Tibial artery (tissue), 4 donors: Measurements from ENCODE around the gene PLCH2.

ENCODE experiments used
- DNase-seq, 2 donors: peaks; one replicate each; pipeline ENCODE4 v3.0.0-alpha.2; 2019
- H3K27ac ChIP-seq, 2 donors: fragments of 200-600 bp; sonication (generic) in 1 of 2; 1 replicate in 1 of 2; 2 replicates in 1 of 2; pipeline ENCODE4 v1.5.1; 2018 to 2019; ENCODE audit warnings: mild to moderate bottlenecking in 1 of 2
- H3K27me3 ChIP-seq, 2 donors: fragments of 200-600 bp; sonication (generic) in 1 of 2; one replicate each; pipeline versions ENCODE4 v1.5.1 to v1.6.0; 2016 to 2019
- H3K36me3 ChIP-seq, 3 donors: fragments of 200-600 bp; sonication (generic) in 2 of 3; one replicate each; pipeline ENCODE4 v1.5.1; 2016 to 2019; ENCODE audit warnings: mild to moderate bottlenecking in 2 of 3
- H3K4me1 ChIP-seq, 4 donors: fragments of 200-600 bp; sonication (generic) in 2 of 4; 1 replicate in 3 of 4; 2 replicates in 1 of 4; pipeline ENCODE4 v1.5.1; 2016 to 2019
- H3K4me3 ChIP-seq, 2 donors: fragments of 200-600 bp; sonication (generic) in 1 of 2; 1 replicate in 1 of 2; 2 replicates in 1 of 2; pipeline ENCODE4 v1.5.1; 2018 to 2019; ENCODE audit warnings: mild to moderate bottlenecking in 2 of 2
- H3K9me3 ChIP-seq, 3 donors: fragments of 200-600 bp; sonication (generic) in 1 of 3; one replicate each; pipeline ENCODE4 v1.5.1; 2016 to 2019
- intact Hi-C: fragments of 100-400 bp; cut with DNase I; formaldehyde crosslinking; loops from one replicate; pipeline ENCODE4 v1.15.0; 2023; ENCODE audit warnings: low total_unique reads
- TF ChIP-seq, protein P1 (sequence below), 2 experiments: fragments of 200-600 bp in 1 of 2; fragments of 450-650 bp in 1 of 2; IDR thresholded peaks; one replicate each; pipeline ENCODE4 v1.5.1; 2017 to 2019; ENCODE audit warnings: antibody characterized with exemption in 2 of 2, mild to moderate bottlenecking in 1 of 2, moderate library complexity in 1 of 2

Gene PLCH2, protein sequence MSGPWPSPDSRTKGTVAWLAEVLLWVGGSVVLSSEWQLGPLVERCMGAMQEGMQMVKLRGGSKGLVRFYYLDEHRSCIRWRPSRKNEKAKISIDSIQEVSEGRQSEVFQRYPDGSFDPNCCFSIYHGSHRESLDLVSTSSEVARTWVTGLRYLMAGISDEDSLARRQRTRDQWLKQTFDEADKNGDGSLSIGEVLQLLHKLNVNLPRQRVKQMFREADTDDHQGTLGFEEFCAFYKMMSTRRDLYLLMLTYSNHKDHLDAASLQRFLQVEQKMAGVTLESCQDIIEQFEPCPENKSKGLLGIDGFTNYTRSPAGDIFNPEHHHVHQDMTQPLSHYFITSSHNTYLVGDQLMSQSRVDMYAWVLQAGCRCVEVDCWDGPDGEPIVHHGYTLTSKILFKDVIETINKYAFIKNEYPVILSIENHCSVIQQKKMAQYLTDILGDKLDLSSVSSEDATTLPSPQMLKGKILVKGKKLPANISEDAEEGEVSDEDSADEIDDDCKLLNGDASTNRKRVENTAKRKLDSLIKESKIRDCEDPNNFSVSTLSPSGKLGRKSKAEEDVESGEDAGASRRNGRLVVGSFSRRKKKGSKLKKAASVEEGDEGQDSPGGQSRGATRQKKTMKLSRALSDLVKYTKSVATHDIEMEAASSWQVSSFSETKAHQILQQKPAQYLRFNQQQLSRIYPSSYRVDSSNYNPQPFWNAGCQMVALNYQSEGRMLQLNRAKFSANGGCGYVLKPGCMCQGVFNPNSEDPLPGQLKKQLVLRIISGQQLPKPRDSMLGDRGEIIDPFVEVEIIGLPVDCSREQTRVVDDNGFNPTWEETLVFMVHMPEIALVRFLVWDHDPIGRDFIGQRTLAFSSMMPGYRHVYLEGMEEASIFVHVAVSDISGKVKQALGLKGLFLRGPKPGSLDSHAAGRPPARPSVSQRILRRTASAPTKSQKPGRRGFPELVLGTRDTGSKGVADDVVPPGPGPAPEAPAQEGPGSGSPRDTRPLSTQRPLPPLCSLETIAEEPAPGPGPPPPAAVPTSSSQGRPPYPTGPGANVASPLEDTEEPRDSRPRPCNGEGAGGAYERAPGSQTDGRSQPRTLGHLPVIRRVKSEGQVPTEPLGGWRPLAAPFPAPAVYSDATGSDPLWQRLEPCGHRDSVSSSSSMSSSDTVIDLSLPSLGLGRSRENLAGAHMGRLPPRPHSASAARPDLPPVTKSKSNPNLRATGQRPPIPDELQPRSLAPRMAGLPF (N-terminal part only)

DNA sequence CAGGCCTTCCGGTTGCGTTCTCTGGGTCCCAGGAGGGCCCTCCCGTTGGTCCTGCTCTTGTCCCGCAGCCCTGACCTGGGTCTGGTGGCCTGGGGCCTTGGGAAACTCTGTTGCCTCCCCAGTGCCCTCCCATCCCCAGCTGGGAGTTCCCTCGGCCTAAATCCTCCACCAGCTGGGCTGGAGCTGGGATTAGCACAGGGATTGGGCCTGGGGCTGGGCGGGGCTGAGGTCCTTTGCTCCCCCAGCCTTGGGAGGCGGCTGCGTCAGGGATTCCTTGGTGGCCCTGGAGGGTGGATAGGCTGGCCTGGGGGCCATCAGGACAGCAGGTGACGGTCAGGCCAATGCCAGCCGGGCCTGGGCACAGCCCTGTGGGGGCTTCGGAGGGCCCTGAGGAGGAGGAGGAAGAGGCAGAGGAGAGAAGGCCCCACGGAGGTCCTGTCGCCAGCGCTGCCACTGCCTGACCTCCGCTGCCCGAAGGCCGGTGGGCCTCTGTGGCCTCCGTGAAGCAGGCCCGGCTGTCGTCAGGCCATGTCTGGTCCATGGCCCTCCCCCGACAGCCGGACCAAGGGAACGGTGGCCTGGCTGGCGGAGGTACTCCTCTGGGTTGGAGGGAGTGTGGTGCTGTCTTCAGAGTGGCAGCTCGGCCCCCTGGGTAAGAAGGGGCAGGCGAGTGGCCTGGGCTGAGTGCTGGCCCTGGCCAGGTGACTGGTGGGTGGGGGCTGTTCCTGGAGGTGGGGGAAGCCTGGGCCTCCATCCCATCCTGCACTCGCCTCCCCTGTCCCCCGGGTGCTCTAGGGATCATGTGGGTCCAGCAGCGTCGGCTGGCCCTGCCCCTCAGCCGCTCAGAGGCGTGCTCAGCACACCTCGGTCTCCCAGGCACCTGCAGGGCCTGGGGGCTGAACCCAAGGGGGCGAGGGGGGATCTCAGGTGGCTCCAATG, at the start of gene PLCH2:
PLCH2 (plus strand) TSS at position 229 of the 939 bp plus-strand sequence; CDS start at position 529, 300 bp downstream.
- Histone ChIP-seq H3K4me1 (peaks cover 0 to 29% (median 0%) of the 10 kb centered on the region in 4 donors), H3K9me3 (no peaks in the 10 kb centered on the region), H3K27me3 (peaks cover 0 to 76% of the 10 kb centered on the region in 2 donors), H3K27ac (no peak within 1 kb of the TSS), H3K4me3 (no peak within 1 kb of the TSS), H3K36me3 (no peaks in the 10 kb centered on the region)
- intact Hi-C loops, result loop anchor here (10.0 kb wide), 1 partner anchor 768 kb away; no protein-coding TSS in a partner anchor
- TF ChIP-seq, protein P1, sequence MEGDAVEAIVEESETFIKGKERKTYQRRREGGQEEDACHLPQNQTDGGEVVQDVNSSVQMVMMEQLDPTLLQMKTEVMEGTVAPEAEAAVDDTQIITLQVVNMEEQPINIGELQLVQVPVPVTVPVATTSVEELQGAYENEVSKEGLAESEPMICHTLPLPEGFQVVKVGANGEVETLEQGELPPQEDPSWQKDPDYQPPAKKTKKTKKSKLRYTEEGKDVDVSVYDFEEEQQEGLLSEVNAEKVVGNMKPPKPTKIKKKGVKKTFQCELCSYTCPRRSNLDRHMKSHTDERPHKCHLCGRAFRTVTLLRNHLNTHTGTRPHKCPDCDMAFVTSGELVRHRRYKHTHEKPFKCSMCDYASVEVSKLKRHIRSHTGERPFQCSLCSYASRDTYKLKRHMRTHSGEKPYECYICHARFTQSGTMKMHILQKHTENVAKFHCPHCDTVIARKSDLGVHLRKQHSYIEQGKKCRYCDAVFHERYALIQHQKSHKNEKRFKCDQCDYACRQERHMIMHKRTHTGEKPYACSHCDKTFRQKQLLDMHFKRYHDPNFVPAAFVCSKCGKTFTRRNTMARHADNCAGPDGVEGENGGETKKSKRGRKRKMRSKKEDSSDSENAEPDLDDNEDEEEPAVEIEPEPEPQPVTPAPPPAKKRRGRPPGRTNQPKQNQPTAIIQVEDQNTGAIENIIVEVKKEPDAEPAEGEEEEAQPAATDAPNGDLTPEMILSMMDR (IDR thresholded peaks at IDR 0.05), result no peak
- DNase-seq, result no peak

DNA sequence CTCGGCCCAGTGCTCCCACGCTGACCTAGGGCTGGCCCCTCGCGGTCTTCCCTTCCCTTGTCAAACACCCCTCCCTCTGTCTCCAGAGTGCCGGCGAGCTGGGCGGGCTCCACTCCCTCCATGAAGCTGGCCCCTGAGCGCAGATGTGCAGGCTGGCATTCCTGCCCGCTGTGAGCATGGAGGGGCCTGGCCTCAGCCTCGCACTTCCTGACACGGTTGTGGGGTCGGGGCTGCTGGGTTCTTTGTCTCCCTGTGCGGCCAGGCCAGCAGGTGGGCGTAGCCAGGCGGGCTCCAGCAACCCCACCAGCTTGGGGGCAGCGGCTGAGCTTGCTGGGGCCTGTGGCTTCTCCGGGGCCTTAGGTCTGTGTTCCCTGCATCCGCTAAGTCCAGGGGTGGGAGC, 49.5 kb upstream of the PLCH2 start:
- Histone ChIP-seq H3K36me3 (no peaks in the 10 kb centered on the region), H3K4me3 (no peak overlapping the region), H3K4me1 (no peaks in the 10 kb centered on the region), H3K9me3 (peaks cover 0 to 21% (median 15%) of the 10 kb centered on the region in 3 donors), H3K27ac (no peak overlapping the region), H3K27me3 (peaks cover 0 to 65% of the 10 kb centered on the region in 2 donors)
- intact Hi-C loops, result no loop called here
- TF ChIP-seq, protein P1 (IDR thresholded peaks at IDR 0.05), result no peak
- no peak for DNase-seq

DNA sequence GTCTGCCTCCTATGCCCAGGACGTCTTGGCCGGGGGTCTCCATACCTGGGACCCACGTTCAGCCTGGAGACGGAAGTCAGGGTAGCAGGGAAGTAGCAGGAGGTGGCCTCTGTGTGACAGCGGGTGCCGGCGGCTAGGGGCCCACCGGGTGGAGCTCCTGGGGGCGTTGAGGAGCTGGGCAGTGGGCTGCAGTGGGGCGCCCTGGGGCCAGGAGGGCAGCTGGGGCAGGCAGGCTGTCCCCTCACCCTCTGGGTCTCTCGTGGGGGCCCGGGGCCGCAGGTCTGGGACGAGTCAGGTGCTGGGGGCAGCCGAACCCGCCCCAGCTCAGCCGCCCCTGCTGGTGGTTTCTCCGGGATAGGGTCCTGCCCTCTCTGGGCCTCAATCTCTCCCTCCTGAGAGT, 49.0 kb upstream of the PLCH2 start:
- Histone ChIP-seq H3K36me3 (no peaks in the 10 kb centered on the region), H3K27ac (no peak overlapping the region), H3K9me3 (peaks cover 0 to 21% (median 15%) of the 10 kb centered on the region in 3 donors), H3K4me3 (no peak overlapping the region), H3K4me1 (no peaks in the 10 kb centered on the region), H3K27me3 (peaks cover 0 to 70% of the 10 kb centered on the region in 2 donors)
- TF ChIP-seq, protein P1 (IDR thresholded peaks at IDR 0.05), result no peak
- intact Hi-C loops, result no loop called here
- no peak for DNase-seq

DNA sequence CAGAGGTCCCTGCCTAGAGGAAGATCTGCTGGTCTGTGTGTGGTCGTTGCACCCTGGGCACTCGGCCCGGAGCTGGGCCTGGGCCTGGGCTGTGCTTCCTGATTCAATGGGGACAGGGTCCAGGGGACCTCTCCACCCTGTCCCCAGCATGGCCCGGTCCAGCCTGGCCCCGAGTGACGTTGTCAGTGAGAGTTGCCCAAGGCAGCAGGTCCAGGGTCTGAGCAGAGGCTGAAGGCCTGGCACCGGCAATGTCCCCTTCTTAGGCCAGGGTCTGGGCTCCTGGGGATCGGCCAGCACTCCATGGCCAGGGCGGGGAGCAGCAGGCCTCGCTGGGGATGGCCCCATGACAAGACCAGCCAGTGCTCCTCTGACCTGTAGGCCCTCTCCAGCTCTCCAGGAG, 48.1 kb upstream of the PLCH2 start:
- intact Hi-C loops, result no loop called here
- Histone ChIP-seq H3K4me3 (no peak overlapping the region), H3K4me1 (no peaks in the 10 kb centered on the region), H3K27ac (no peak overlapping the region), H3K27me3 (peaks cover 0 to 79% of the 10 kb centered on the region in 2 donors), H3K9me3 (peaks cover 0 to 21% (median 14%) of the 10 kb centered on the region in 3 donors), H3K36me3 (no peaks in the 10 kb centered on the region)
- DNase-seq, result no peak
- TF ChIP-seq, protein P1 (IDR thresholded peaks at IDR 0.05), result no peak
